Activated naive CD8-positive, alpha-beta T cell treated with anti-CD3 and anti-CD28 coated beads, Interleukin-2, amount 50 U/mL, for 24 hours (primary cell): Measurements from ENCODE around the gene AGPS.
A peak's percentile ranks its signal among the peaks of the same experiment; 100 is the strongest.
"Not testable (repeated sequence)": the region's sequence is repeated elsewhere in the genome, so short reads cannot be mapped to it uniquely, and the experiment has no call there.

Experiments used
- ATAC-seq: fragments of 150-1000 bp; cut with Tn5 transposase; one replicate; pipeline ENCODE4 v1.10.0; 2021
- DNase-seq: peaks from one replicate; pipeline ENCODE4 v3.0.0; 2021
- H3K27ac Mint-ChIP-seq: one replicate; pipeline ENCODE4 v1.8.0; 2021; ENCODE audit warnings: mild to moderate bottlenecking, mixed read lengths
- H3K27me3 Mint-ChIP-seq: one replicate; pipeline ENCODE4 v1.8.0; 2021; ENCODE audit warnings: mixed read lengths
- H3K36me3 Mint-ChIP-seq: one replicate; pipeline ENCODE4 v1.8.0; 2021; ENCODE audit warnings: low read depth, mixed read lengths
- H3K4me1 Mint-ChIP-seq: one replicate; pipeline ENCODE4 v1.8.0; 2021; ENCODE audit warnings: mixed read lengths
- H3K4me3 Mint-ChIP-seq: one replicate; pipeline ENCODE4 v1.8.0; 2021; ENCODE audit warnings: mild to moderate bottlenecking, moderate library complexity, mixed read lengths
- H3K9me3 Mint-ChIP-seq: one replicate; pipeline ENCODE4 v1.8.0; 2021; ENCODE audit warnings: mixed read lengths

The AGPS gene

GRCh38 chr2:177485657-177486056 is 93.1 kb downstream of the AGPS start:
- H3K9me3 Mint-ChIP-seq, H3K27ac Mint-ChIP-seq: not testable (repeated sequence)

GRCh38 chr2:177489719-177490301 is 97.2 kb downstream of the AGPS start:
- H3K9me3 Mint-ChIP-seq, result no peaks in the 10 kb centered on the region
- H3K4me1 Mint-ChIP-seq, result no peaks in the 10 kb centered on the region
- ATAC-seq, result no peak
- H3K36me3 Mint-ChIP-seq, result peaks cover 8% of the 10 kb centered on the region
- H3K4me3 Mint-ChIP-seq, result no peak overlapping the region
- H3K27me3 Mint-ChIP-seq, result no peaks in the 10 kb centered on the region
- no peak overlapping the region for H3K27ac Mint-ChIP-seq
- DNase-seq, result no peak

More at GRCh38 chr2:177485657-177486056, 93.1 kb downstream of the AGPS start:
- not testable (repeated sequence) for ATAC-seq, H3K27me3 Mint-ChIP-seq, H3K36me3 Mint-ChIP-seq, H3K4me1 Mint-ChIP-seq, H3K4me3 Mint-ChIP-seq, DNase-seq

GRCh38 chr2:177495945-177496344 is 103.4 kb downstream of the AGPS start:
- no peak overlapping the region for H3K27ac Mint-ChIP-seq

GRCh38 chr2:177496921-177497320 is 104.3 kb downstream of the AGPS start:
- H3K36me3 Mint-ChIP-seq, result peaks cover 17% of the 10 kb centered on the region
- DNase-seq (no peak), ATAC-seq (no peak)
- H3K9me3 Mint-ChIP-seq, result no peaks in the 10 kb centered on the region
- no peak overlapping the region for H3K4me3 Mint-ChIP-seq
- H3K27ac Mint-ChIP-seq, result no peak overlapping the region
- peaks cover 8% of the 10 kb centered on the region for H3K4me1 Mint-ChIP-seq
- no peaks in the 10 kb centered on the region for H3K27me3 Mint-ChIP-seq

More at GRCh38 chr2:177495945-177496344, 103.4 kb downstream of the AGPS start:
- no peak for DNase-seq
- no peaks in the 10 kb centered on the region for H3K27me3 Mint-ChIP-seq
- no peaks in the 10 kb centered on the region for H3K9me3 Mint-ChIP-seq
- H3K4me3 Mint-ChIP-seq, result no peak overlapping the region
- H3K36me3 Mint-ChIP-seq, result peaks cover 15% of the 10 kb centered on the region
- ATAC-seq, result no peak
- H3K4me1 Mint-ChIP-seq, result peaks cover 3% of the 10 kb centered on the region

- no peak overlapping the region for H3K27ac Mint-ChIP-seq
- peaks cover 8% of the 10 kb centered on the region for H3K4me1 Mint-ChIP-seq
- no peak overlapping the region for H3K4me3 Mint-ChIP-seq
- peak; percentile 33 for ATAC-seq
- H3K27me3 Mint-ChIP-seq, result no peaks in the 10 kb centered on the region
- H3K9me3 Mint-ChIP-seq, result no peaks in the 10 kb centered on the region
- peaks cover 15% of the 10 kb centered on the region for H3K36me3 Mint-ChIP-seq
- no peak for DNase-seq
Measured at GRCh38 chr2:177501186-177501585, 108.6 kb downstream of the AGPS start.

- H3K36me3 Mint-ChIP-seq, result peaks cover 29% of the 10 kb centered on the region
- no peaks in the 10 kb centered on the region for H3K9me3 Mint-ChIP-seq
- no peak overlapping the region for H3K4me3 Mint-ChIP-seq
- H3K27me3 Mint-ChIP-seq, result no peaks in the 10 kb centered on the region
- no peak for DNase-seq
- ATAC-seq, result no peak
- H3K27ac Mint-ChIP-seq, result no peak overlapping the region
- H3K4me1 Mint-ChIP-seq, result peaks cover 3% of the 10 kb centered on the region
Measured at GRCh38 chr2:177506505-177506904, 113.9 kb downstream of the AGPS start.

GRCh38 chr2:177506998-177507397 is 114.4 kb downstream of the AGPS start:
- H3K27me3 Mint-ChIP-seq, result no peaks in the 10 kb centered on the region
- no peak overlapping the region for H3K27ac Mint-ChIP-seq
- H3K4me3 Mint-ChIP-seq, result no peak overlapping the region
- peaks cover 3% of the 10 kb centered on the region for H3K4me1 Mint-ChIP-seq
- DNase-seq, result no peak
- peaks cover 29% of the 10 kb centered on the region for H3K36me3 Mint-ChIP-seq
- no peak for ATAC-seq
- H3K9me3 Mint-ChIP-seq, result no peaks in the 10 kb centered on the region

- ATAC-seq (no peak), DNase-seq (no peak)
- peaks cover 2% of the 10 kb centered on the region for H3K4me1 Mint-ChIP-seq
- no peak overlapping the region for H3K27ac Mint-ChIP-seq
- H3K36me3 Mint-ChIP-seq, result peaks cover 25% of the 10 kb centered on the region
- no peaks in the 10 kb centered on the region for H3K9me3 Mint-ChIP-seq
- H3K27me3 Mint-ChIP-seq, result no peaks in the 10 kb centered on the region
- no peak overlapping the region for H3K4me3 Mint-ChIP-seq
Measured at GRCh38 chr2:177516824-177517544, 124.4 kb downstream of the AGPS start.

- DNase-seq, result no peak
- H3K36me3 Mint-ChIP-seq, result peaks cover 23% of the 10 kb centered on the region
- no peak for ATAC-seq
- H3K9me3 Mint-ChIP-seq, result no peaks in the 10 kb centered on the region
- no peaks in the 10 kb centered on the region for H3K27me3 Mint-ChIP-seq
- no peak overlapping the region for H3K27ac Mint-ChIP-seq
- no peak overlapping the region for H3K4me3 Mint-ChIP-seq
- peaks cover 2% of the 10 kb centered on the region for H3K4me1 Mint-ChIP-seq
Measured at GRCh38 chr2:177518754-177519153, 126.2 kb downstream of the AGPS start.

GRCh38 chr2:177519534-177520115 is 127.1 kb downstream of the AGPS start:
- no peaks in the 10 kb centered on the region for H3K27me3 Mint-ChIP-seq
- no peak for DNase-seq
- no peak for ATAC-seq
- H3K4me1 Mint-ChIP-seq, result peaks cover 2% of the 10 kb centered on the region
- no peaks in the 10 kb centered on the region for H3K9me3 Mint-ChIP-seq
- no peak overlapping the region for H3K27ac Mint-ChIP-seq
- peaks cover 22% of the 10 kb centered on the region for H3K36me3 Mint-ChIP-seq
- H3K4me3 Mint-ChIP-seq, result no peak overlapping the region

GRCh38 chr2:177520324-177520723 is 127.8 kb downstream of the AGPS start:
- Mint-ChIP-seq H3K36me3 (peaks cover 19% of the 10 kb centered on the region), H3K9me3 (no peaks in the 10 kb centered on the region), H3K27me3 (no peaks in the 10 kb centered on the region), H3K27ac (no peak overlapping the region), H3K4me1 (peaks cover 1% of the 10 kb centered on the region), H3K4me3 (no peak overlapping the region)
- ATAC-seq (no peak), DNase-seq (no peak)

- no peak for DNase-seq
- H3K4me3 Mint-ChIP-seq, result no peak overlapping the region
- H3K4me1 Mint-ChIP-seq, result no peaks in the 10 kb centered on the region
Measured at GRCh38 chr2:177523781-177524180, 131.2 kb downstream of the AGPS start.

GRCh38 chr2:177525351-177525924 is 132.9 kb downstream of the AGPS start:
- Mint-ChIP-seq H3K27me3 (no peaks in the 10 kb centered on the region), H3K4me1 (no peaks in the 10 kb centered on the region), H3K9me3 (no peaks in the 10 kb centered on the region), H3K4me3 (no peak overlapping the region), H3K27ac (no peak overlapping the region), H3K36me3 (peaks cover 18% of the 10 kb centered on the region)
- ATAC-seq (no peak), DNase-seq (no peak)

More at GRCh38 chr2:177523781-177524180, 131.2 kb downstream of the AGPS start:
- H3K36me3 Mint-ChIP-seq, result peaks cover 18% of the 10 kb centered on the region
- ATAC-seq, result no peak
- no peaks in the 10 kb centered on the region for H3K27me3 Mint-ChIP-seq
- no peak overlapping the region for H3K27ac Mint-ChIP-seq
- no peaks in the 10 kb centered on the region for H3K9me3 Mint-ChIP-seq

- no peak for ATAC-seq
- DNase-seq, result no peak
- Mint-ChIP-seq H3K27ac (no peak overlapping the region), H3K9me3 (no peaks in the 10 kb centered on the region), H3K4me1 (no peaks in the 10 kb centered on the region), H3K36me3 (peaks cover 14% of the 10 kb centered on the region), H3K4me3 (no peak overlapping the region), H3K27me3 (no peaks in the 10 kb centered on the region)
Measured at GRCh38 chr2:177528351-177528933, 135.9 kb downstream of the AGPS start.
